ENCODE data around the gene MASP1. TPM values are rescaled to one million over a fixed set of nuclear protein-coding genes. Genes with fewer than 3 reads are reported as not detected.
A peak's percentile ranks its signal among the peaks of the same experiment; 100 is the strongest.

The MASP1 gene
- total and polyA plus RNA-seq, 2 experiments from 2014 or later, result 1.6 to 3.0 TPM

- Histone ChIP-seq H3K27me3 (ENCODE audit: insufficient read depth) (no peaks in the 10 kb centered on the region), H3K36me3 (ENCODE audit: insufficient read depth) (no peaks in the 10 kb centered on the region), H3K4me2 (0 out of 2 replicates have a peak overlapping the region, but pooled peaks have one; percentile 44), H3K9me2 (ENCODE audit: insufficient read depth) (peaks cover 27% of the 10 kb centered on the region), H3F3A (replicated peaks; ENCODE audit: low read depth) (no peaks in the 10 kb centered on the region), H3K79me2 (replicated peaks; ENCODE audit: insufficient read depth) (no peaks in the 10 kb centered on the region), H3K4me3 (no peak overlapping the region), H2AFZ (0 out of 2 replicates have a peak overlapping the region, but pooled peaks have one; percentile 44), H3K27ac (ENCODE audit: low read depth) (no peak overlapping the region), H3K4me1 (ENCODE audit: insufficient read depth) (peaks cover 14% of the 10 kb centered on the region), H4K20me1 (replicated peaks; ENCODE audit: insufficient read depth) (no peaks in the 10 kb centered on the region)
- no peak for DNase-seq (ENCODE audit: low spot score)
- Mint-ChIP-seq H3K4me3 (no peak overlapping the region), H3K4me1 (peaks cover 24% of the 10 kb centered on the region), H3K27me3 (ENCODE audit: insufficient read depth, low read depth, poor library complexity) (peaks cover 9% of the 10 kb centered on the region), H3K9me3 (no peaks in the 10 kb centered on the region), H3K27ac (no peak overlapping the region), H3K36me3 (ENCODE audit: low read depth) (peaks cover 2% of the 10 kb centered on the region; the same call in 2 of the 3 replicates)
- TF ChIP-seq ZNF462 (CRISPR knock-in tag; IDR thresholded peaks at IDR 0.05), result no peak
- TF ChIP-seq, protein P1, sequence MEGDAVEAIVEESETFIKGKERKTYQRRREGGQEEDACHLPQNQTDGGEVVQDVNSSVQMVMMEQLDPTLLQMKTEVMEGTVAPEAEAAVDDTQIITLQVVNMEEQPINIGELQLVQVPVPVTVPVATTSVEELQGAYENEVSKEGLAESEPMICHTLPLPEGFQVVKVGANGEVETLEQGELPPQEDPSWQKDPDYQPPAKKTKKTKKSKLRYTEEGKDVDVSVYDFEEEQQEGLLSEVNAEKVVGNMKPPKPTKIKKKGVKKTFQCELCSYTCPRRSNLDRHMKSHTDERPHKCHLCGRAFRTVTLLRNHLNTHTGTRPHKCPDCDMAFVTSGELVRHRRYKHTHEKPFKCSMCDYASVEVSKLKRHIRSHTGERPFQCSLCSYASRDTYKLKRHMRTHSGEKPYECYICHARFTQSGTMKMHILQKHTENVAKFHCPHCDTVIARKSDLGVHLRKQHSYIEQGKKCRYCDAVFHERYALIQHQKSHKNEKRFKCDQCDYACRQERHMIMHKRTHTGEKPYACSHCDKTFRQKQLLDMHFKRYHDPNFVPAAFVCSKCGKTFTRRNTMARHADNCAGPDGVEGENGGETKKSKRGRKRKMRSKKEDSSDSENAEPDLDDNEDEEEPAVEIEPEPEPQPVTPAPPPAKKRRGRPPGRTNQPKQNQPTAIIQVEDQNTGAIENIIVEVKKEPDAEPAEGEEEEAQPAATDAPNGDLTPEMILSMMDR (conservative IDR thresholded peaks at IDR 0.05; ENCODE audit: low read depth in 2 of 2), result no peak
- TF ChIP-seq STAT1 (IDR thresholded peaks at IDR 0.05; ENCODE audit: unreplicated experiment), result no peak
- no peak for TF ChIP-seq JUNB (IDR thresholded peaks at IDR 0.05; ENCODE audit: unreplicated experiment)
- no peak for TF ChIP-seq REST (IDR thresholded peaks at IDR 0.05; ENCODE audit: unreplicated experiment)
- TF ChIP-seq EZH2phosphoT487 (IDR thresholded peaks at IDR 0.05; ENCODE audit: unreplicated experiment), result no peak
- no peak for TF ChIP-seq ZNF331 (CRISPR knock-in tag; IDR thresholded peaks at IDR 0.05; ENCODE audit: low read depth)
- TF ChIP-seq ZNF114 (CRISPR knock-in tag; IDR thresholded peaks at IDR 0.05), result no peak
- TF ChIP-seq ETS1 (IDR thresholded peaks at IDR 0.05), result no peak
- no peak for TF ChIP-seq POLR2AphosphoS5 (IDR thresholded peaks at IDR 0.05; ENCODE audit: low read depth)
- no peak for ATAC-seq
These were observed 31.6 kb upstream of the MASP1 start for GRCh38 chr3:187323091-187323490.
